Spinal cord (tissue), 10 donors: ENCODE results near the gene AKAP13. TPM values are rescaled to one million over a fixed set of nuclear protein-coding genes. Genes with fewer than 3 reads are reported as not detected.

Experiments
- DNase-seq, 6 donors: peaks; one replicate each; pipeline versions ENCODE4 v3.0.0 to v3.0.0-alpha.2; 2013 to 2015; ENCODE audit warnings: low spot score in 6 of 6, low read depth in 4 of 6
- H3K27ac ChIP-seq: one replicate; pipeline ENCODE4 v1.5.1; 2013; ENCODE audit warnings: low read depth, low read length, control low read depth
- H3K27me3 ChIP-seq: one replicate; pipeline ENCODE4 v1.6.1; 2013; ENCODE audit warnings: low read length; ENCODE audit not compliant: control insufficient read depth, insufficient read depth
- H3K36me3 ChIP-seq: one replicate; pipeline ENCODE4 v1.6.1; 2013; ENCODE audit warnings: low read length; ENCODE audit not compliant: control insufficient read depth, insufficient read depth
- H3K4me1 ChIP-seq: one replicate; pipeline ENCODE4 v1.6.1; 2013; ENCODE audit warnings: low read length; ENCODE audit not compliant: control insufficient read depth, insufficient read depth
- H3K4me3 ChIP-seq: one replicate; pipeline ENCODE4 v1.5.1; 2013; ENCODE audit warnings: low read depth, low read length, control low read depth
- H3K9me3 ChIP-seq: one replicate; pipeline ENCODE4 v1.6.1; 2013; ENCODE audit warnings: low read length; ENCODE audit not compliant: control insufficient read depth, insufficient read depth
- WGBS: methylation state at CpG from one replicate; pipeline ENCODE4 v1.1.5; 2013; ENCODE audit warnings: missing lambda C conversion rate; ENCODE audit not compliant: insufficient coverage; 5-methylcytosine and 5-hydroxymethylcytosine counted together
- polyA plus RNA-seq, 2 donors: library from polyadenylated mRNA; unstranded; fragments of 120-200 nt; gene quantifications; one replicate each; pipeline ENCODE4 v1.2.1, GENCODE V29; 2013; ENCODE audit not compliant: insufficient read length in 2 of 2
- total RNA-seq, 2 donors: library from RNA; depleted of rRNA in 1 of 2; stranded (reverse); fragments of 120-200 nt in 1 of 2; fragments of >200 nt in 1 of 2; gene quantifications; one replicate each; pipeline versions ENCODE4 v1.2.3 to v1.2.4, GENCODE V29; 2013 to 2014
- donor health status: healthy.

The AKAP13 gene
- total and polyA plus RNA-seq, 4 donors = 52.5 to 114 (median 89.2) TPM

GRCh38 chr15:85453144-85453872 lies 72.9 kb downstream of the AKAP13 start:
- no peak for DNase-seq
- WGBS = 100% methylated on average over 5 of the region's 5 CpGs
- Histone ChIP-seq H3K4me1 (no peaks in the 10 kb centered on the region), H3K27ac (no peak overlapping the region), H3K27me3 (no peaks in the 10 kb centered on the region), H3K4me3 (no peak overlapping the region), H3K36me3 (no peaks in the 10 kb centered on the region), H3K9me3 (peaks cover 14% of the 10 kb centered on the region)

DNA sequence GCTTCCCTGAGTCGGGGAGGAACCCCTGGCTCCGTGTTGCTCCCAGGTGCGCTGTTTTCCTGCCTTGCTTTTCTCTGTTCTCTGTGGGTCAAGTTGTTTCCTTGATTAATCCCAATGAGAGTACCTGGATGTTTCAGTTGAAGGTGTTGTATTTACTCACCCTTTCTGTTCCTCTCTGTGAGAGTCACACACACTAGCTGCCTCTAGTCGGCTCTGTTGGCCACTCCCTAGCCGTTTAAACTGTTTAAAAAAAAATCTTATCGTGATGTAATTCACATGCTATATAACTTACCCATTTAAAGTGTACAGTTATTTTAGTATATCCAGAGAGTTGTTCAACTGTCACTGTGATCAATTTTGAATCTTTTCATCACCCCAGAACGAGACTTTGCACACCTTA lies 74.0 kb downstream of the AKAP13 start:
- no peak for DNase-seq
- H3K36me3 ChIP-seq = no peaks in the 10 kb centered on the region
- no CpG with 5 or more reads among the region's 7 CpGs for WGBS
- no peaks in the 10 kb centered on the region for H3K4me1 ChIP-seq
- H3K27me3 ChIP-seq = no peaks in the 10 kb centered on the region
- H3K27ac ChIP-seq = no peak overlapping the region
- H3K9me3 ChIP-seq = peaks cover 14% of the 10 kb centered on the region
- H3K4me3 ChIP-seq = no peak overlapping the region

DNA sequence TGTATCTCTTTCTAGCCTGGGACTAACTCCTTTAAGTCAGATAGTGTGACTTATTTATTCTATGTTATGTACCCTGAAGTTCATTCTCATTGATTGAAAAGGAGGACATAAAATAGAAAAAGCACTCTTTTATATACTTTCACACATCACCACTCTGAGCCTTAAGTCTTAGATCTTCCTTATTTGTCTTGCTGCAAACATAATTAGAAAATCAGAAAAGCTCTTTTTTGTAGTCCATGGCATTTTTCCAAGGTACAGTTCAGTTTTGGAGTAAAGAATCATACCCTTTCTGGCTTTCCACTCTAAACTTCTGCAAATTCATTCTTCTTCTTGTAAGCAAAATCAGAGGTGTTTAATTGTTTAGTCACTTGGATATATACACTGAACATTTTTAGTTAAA lies 75.5 kb downstream of the AKAP13 start:
- peaks cover 4% of the 10 kb centered on the region for H3K9me3 ChIP-seq
- no peaks in the 10 kb centered on the region for H3K36me3 ChIP-seq
- no peak for DNase-seq
- no peaks in the 10 kb centered on the region for H3K4me1 ChIP-seq
- H3K27ac ChIP-seq = no peak overlapping the region
- H3K4me3 ChIP-seq = no peak overlapping the region
- H3K27me3 ChIP-seq = no peaks in the 10 kb centered on the region

DNA sequence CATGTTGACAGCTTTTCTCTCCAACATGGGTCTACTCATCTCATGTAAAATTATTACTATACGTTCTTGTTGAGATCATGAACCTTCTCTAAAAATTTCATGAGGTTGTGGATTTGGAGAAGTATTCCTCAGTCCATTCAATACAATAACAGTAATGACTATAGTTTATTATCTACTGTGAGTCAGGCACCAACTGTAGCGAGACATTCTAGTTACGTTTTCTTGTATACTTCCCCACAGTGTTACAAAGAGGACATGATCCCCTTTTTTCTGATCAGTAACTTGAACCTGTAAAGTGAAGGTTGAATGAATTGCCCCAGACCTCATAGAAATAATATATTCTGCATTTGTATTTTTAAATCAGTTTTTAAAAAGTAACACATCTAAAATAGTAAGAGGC lies 76.4 kb downstream of the AKAP13 start:
- Histone ChIP-seq H3K27ac (no peak overlapping the region), H3K36me3 (no peaks in the 10 kb centered on the region), H3K4me1 (no peaks in the 10 kb centered on the region), H3K9me3 (no peaks in the 10 kb centered on the region), H3K4me3 (no peak overlapping the region), H3K27me3 (no peaks in the 10 kb centered on the region)
- DNase-seq = no peak
- no CpG with 5 or more reads among the region's 3 CpGs for WGBS

DNA sequence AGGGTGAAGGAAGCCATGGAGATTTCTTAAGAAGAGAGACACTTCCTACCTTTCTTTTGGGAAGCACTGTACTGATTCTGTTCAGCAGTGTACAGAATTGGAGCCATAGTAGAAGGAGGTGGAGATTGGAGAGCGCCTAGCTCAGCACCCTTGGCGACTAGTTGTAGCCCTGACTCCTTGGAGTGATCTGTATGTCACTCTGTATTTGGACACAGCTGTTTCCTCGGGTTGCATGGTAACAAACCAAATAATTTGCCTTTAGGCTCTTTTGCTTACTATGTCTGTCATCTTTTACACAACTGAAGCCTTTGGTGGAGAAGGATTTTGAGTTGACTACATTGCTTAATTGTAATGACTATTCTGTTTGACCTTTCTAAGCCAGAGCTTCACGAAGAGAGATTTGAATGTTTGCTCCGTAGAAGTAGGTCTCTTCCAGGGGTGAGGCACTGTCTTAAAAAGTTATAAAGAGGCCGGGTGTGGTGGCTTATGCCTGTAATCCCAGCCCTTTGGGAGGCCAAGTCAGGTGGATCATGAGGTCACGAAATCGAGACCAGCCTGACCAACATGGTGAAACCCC lies 77.1 kb downstream of the AKAP13 start:
- H3K9me3 ChIP-seq = no peaks in the 10 kb centered on the region
- H3K36me3 ChIP-seq = no peaks in the 10 kb centered on the region
- H3K27ac ChIP-seq = no peak overlapping the region
- H3K4me3 ChIP-seq = no peak overlapping the region
- no peaks in the 10 kb centered on the region for H3K27me3 ChIP-seq
- no peaks in the 10 kb centered on the region for H3K4me1 ChIP-seq
- DNase-seq = no peak
- 87% methylated on average over 6 of the region's 8 CpGs for WGBS

DNA sequence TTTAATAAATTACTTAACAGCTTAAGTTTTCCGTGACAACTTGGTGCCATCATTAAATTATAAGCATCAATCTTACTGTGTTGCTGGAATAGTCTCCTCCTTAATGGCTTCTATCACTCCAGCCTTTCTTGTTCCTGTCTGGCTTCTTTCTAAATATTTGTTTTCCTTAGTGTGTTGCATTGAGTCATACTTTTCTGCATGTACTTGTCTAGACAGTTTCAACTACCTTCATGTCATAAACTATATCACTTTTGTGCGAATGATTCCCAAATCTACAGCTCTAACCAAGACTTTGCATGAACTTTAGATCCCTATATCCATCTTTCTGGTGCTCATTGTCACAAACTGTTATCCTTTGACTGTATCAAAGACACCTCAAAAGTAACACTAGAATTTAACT lies 78.4 kb downstream of the AKAP13 start:
- Histone ChIP-seq H3K27me3 (no peaks in the 10 kb centered on the region), H3K36me3 (no peaks in the 10 kb centered on the region), H3K4me3 (no peak overlapping the region), H3K9me3 (no peaks in the 10 kb centered on the region), H3K27ac (no peak overlapping the region), H3K4me1 (no peaks in the 10 kb centered on the region)
- no peak for DNase-seq
- 100% methylated on average over 1 of the region's 2 CpGs for WGBS

DNA sequence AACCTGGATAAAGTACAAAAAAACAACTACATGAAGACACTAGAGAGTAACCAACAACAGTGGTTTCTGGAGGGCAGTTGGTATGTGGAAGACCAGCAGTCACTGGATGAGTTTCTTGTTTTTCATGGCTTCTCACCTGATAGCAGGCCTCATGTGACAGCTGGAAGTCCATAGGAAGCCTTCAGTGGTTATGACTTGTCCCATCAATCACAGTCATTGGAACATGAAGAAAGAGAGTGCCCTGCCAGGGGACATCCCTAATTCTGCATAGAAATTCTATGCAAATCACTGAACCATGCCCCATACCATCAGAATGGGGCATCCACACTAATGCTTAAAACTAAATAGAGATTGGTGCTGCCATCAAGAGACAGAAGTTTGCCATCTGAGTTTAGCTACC lies 81.6 kb downstream of the AKAP13 start:
- no peaks in the 10 kb centered on the region for H3K4me1 ChIP-seq
- H3K9me3 ChIP-seq = no peaks in the 10 kb centered on the region
- no peaks in the 10 kb centered on the region for H3K36me3 ChIP-seq
- no peak overlapping the region for H3K4me3 ChIP-seq
- peak overlapping the region; percentile 12 for H3K27ac ChIP-seq
- DNase-seq = no peak
- H3K27me3 ChIP-seq = no peaks in the 10 kb centered on the region

GRCh38 chr15:85463276-85463892 lies 83.0 kb downstream of the AKAP13 start:
- DNase-seq = peak in 3 of 6 donors; percentile 22 to 82 (median 61)
- Histone ChIP-seq H3K4me1 (no peaks in the 10 kb centered on the region), H3K36me3 (no peaks in the 10 kb centered on the region), H3K27me3 (no peaks in the 10 kb centered on the region), H3K4me3 (no peak overlapping the region), H3K27ac (peak overlapping the region; percentile 62), H3K9me3 (no peaks in the 10 kb centered on the region)
- no CpG with 5 or more reads among the region's 4 CpGs for WGBS

DNA sequence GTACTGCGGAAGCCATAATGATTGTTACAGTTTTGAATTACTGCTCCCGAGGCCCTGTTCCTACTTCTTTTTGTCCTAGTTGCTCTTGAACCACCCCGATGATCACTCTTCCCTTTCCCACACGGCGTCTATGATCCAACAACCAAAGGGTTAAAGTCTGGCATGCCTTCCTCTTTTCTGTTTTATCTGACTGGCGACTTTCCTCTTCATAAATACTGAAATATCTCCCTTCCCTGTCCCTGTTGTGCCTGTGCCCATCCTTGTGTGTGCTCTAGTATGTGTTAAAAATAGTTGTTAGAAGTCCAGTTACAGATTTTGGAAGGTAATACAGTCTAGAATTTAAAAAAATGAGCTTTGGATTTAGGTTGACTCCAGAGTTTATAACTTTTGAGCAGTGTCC lies 83.6 kb downstream of the AKAP13 start:
- Histone ChIP-seq H3K4me3 (no peak overlapping the region), H3K27ac (peak overlapping the region; percentile 62), H3K4me1 (no peaks in the 10 kb centered on the region), H3K36me3 (no peaks in the 10 kb centered on the region), H3K27me3 (no peaks in the 10 kb centered on the region), H3K9me3 (no peaks in the 10 kb centered on the region)
- 26% methylated on average over 5 of the region's 6 CpGs for WGBS
- DNase-seq = no peak

DNA sequence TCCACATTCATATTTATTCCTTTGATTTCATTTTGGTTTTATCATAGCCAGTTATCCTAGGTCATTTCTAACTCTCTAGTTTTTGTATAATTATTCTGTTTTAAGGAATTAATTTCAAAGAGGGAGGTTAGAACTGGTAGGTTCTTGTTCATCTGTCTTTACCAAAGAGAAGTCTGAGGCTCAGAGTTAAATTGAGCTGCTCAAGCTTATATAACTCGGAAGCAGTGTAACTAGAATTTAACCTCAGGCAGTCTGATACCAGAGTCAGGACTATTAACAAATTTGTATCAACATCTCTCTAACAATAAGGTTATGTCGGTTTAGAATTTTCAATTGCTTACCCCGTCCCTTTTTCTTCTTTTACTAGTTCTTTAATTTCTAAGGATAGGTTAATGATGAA lies 84.1 kb downstream of the AKAP13 start:
- no peaks in the 10 kb centered on the region for H3K36me3 ChIP-seq
- H3K9me3 ChIP-seq = no peaks in the 10 kb centered on the region
- no peak overlapping the region for H3K4me3 ChIP-seq
- H3K4me1 ChIP-seq = no peaks in the 10 kb centered on the region
- no peaks in the 10 kb centered on the region for H3K27me3 ChIP-seq
- no peak for DNase-seq
- no CpG with 5 or more reads among the region's 3 CpGs for WGBS
- no peak overlapping the region for H3K27ac ChIP-seq
